GM20000 (cell line): Measurements from ENCODE around the gene PKIB.

ENCODE experiments used
- DNase-seq: peaks from one replicate; pipeline ENCODE4 v3.0.0; 2012; ENCODE audit warnings: low spot score
- TF ChIP-seq, protein P1 (sequence below): IDR thresholded peaks from 2 replicates; pipeline ENCODE4 v1.5.1; 2012; ENCODE audit warnings: mild to moderate bottlenecking, control low read depth; ENCODE audit errors: extremely low read depth, missing control alignments

The PKIB gene

DNA sequence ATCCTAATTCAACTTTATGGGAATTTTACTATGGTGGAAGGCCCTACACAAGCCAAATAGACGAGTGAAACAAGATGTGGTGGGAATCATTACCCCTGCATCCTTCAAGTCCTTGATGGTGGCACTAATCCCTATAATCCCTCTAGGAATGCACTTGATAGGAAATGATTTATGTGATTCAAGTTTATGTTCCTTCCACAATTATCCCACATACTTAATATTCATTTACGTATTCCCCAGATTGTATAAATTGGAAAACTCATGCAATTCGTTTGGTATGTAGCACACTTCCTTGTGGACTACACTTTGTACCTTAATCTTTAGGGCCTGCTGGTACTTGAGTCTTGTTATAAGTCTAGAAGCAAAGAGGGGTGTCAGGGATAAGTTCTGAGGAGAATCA is 40.8 kb downstream of the PKIB start:
- no peak for DNase-seq
- TF ChIP-seq, protein P1, sequence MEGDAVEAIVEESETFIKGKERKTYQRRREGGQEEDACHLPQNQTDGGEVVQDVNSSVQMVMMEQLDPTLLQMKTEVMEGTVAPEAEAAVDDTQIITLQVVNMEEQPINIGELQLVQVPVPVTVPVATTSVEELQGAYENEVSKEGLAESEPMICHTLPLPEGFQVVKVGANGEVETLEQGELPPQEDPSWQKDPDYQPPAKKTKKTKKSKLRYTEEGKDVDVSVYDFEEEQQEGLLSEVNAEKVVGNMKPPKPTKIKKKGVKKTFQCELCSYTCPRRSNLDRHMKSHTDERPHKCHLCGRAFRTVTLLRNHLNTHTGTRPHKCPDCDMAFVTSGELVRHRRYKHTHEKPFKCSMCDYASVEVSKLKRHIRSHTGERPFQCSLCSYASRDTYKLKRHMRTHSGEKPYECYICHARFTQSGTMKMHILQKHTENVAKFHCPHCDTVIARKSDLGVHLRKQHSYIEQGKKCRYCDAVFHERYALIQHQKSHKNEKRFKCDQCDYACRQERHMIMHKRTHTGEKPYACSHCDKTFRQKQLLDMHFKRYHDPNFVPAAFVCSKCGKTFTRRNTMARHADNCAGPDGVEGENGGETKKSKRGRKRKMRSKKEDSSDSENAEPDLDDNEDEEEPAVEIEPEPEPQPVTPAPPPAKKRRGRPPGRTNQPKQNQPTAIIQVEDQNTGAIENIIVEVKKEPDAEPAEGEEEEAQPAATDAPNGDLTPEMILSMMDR, result no peak

DNA sequence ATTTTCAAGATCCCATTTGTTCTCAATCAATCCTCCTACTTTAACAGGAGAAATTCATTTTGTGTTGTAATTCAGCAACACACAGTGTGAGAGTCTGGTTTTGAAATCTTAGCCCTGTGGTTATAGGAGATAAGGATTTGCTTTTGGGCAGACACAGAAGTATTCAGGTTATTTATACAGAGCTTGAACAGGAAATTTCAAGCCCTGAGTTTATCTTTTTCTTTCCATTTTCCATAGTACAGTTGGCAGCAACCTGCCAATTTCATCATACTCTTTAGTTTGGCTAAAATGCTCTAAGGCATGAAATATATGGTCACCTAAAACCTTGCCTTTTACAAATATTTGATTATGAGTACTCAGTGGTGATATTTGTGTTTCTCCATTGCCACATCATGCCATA is 41.4 kb downstream of the PKIB start:
- no peak for DNase-seq
- TF ChIP-seq, protein P1, result no peak

DNA sequence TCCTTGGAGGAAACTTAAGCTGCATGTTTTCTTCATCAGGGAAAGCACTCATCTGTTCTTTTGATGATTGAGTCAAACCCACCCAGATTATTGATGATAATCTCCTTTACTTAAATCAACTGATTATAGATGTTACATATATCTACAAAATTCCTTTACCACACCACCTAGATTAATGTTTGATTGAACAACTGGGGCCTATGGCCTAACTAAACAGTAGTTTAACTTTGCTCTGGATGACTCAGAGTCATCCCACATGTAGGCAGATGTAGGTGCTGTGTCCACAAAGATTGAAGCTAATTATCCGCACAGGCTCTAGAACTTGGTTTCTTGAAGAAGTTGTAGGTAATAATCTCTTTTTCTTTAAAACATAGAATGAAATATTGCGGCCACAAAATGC is 42.2 kb downstream of the PKIB start:
- no peak for DNase-seq

DNA sequence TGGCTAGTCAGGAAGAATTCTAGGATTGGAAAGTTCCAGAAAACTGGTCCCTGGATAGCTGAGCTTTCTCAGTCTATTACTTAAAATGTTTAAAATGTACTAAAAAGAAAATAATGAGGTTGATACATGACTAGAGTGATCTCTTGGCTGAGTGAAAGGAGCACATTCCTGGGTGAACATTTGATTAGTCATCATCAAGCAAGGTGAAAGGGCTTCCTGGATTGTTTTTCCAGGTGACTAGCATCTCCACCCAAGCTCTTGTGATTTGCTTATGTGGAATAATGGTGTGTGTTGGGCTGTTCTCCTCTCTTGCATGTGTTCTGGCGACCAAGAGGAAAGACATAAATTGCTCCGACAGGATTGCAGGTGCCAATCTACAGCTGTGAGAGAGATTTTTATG is 42.9 kb downstream of the PKIB start:
- TF ChIP-seq, protein P1, result no peak
- DNase-seq, result no peak

More for the DNA sequence above, 42.2 kb downstream of the PKIB start:
- TF ChIP-seq, protein P1, result no peak

DNA sequence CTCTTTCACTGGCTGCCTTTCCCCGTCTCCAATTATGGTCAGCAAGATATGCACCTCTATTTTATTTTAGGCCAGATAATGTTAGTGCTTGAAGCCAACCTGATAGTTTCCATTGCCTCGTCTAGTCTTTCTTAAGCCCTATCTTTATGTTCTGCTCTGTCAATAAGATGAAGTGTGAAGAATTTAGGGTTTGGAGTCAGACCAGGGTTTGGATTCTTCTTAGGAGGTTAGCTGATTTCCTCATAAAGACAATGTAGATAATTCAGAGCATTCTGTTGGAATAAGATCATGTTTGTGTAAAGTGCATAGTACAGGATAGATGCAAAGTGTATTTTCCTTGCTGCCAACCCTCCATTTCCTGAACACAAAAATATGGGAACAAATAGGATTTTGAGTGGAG is 43.8 kb downstream of the PKIB start:
- no peak for DNase-seq
- TF ChIP-seq, protein P1, result no peak

DNA sequence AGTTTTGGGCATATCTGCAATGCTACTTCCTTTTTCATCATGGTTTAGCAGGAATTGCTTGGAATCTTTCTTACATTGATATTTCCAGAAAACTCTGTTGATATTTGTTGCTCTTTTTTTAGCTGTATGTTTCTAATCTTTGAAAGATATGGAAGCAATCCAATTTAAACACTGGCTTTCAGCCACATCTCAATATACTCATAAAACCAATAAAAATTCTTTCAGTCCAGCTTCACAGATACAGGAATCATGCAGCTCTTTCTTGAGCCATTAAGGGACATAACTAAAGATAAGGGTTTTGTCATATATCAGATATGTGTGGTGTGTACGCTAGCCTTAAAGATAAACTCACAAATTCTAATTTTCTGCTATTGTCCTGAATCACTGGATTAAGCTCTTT is 47.4 kb downstream of the PKIB start:
- TF ChIP-seq, protein P1, result no peak
- no peak for DNase-seq

DNA sequence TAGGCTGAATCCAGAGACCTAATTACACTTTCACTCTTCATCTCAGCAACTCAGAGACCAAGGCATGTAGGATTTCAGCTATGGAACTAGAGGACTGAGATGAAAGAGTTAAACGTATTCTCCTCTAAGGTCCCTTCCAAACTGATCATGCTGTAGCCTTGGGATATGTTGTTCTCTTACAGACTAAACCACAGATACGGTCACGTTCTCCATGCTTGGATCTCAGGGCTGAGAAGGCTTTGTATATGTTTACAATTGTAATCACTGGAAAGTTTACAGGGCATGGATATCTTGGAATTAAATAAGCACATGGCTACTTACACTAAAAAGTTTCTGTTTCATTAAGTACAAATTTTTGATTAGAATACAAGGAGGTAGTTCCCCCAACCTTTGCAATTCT is 50.1 kb downstream of the PKIB start:
- no peak for DNase-seq
- TF ChIP-seq, protein P1, result no peak
